Panc1 (cell line): Measurements from ENCODE around the gene ATP1A3. TPM values are rescaled to one million over a fixed set of nuclear protein-coding genes. Genes with fewer than 3 reads are reported as not detected.

ENCODE experiments used
- ATAC-seq: fragments of 200-7000 bp; cut with Tn5 transposase; 2 replicates; pipeline ENCODE4 v1.9.1; 2020; ENCODE audit warnings: mild to moderate bottlenecking, moderate library complexity
- BruUV-seq: library from RNA; stranded (reverse); fragments of 400-500 nt; replicated peaks from 2 replicates; lab custom pipeline; 2021; lab: Mats Ljungman, UMichigan
- CTCF ChIA-PET: fragments of 300-600 bp; sonication (Branson Sonifier 250); formaldehyde crosslinking; loops from one replicate; lab custom pipeline; 2022; ENCODE audit warnings: antibody characterized with exemption; lab: Charles Lee
- POLR2A ChIA-PET: fragments of 300-600 bp; sonication (Branson Sonifier 250); formaldehyde crosslinking; loops from one replicate; lab custom pipeline; 2022; ENCODE audit warnings: antibody characterized with exemption; lab: Charles Lee
- DNase-seq: peaks from one replicate; pipeline ENCODE4 v3.0.0-alpha.2; 2010; ENCODE audit warnings: low read depth, low spot score
- H3K27ac ChIP-seq: 2 replicates; pipeline ENCODE4 v1.5.1; 2011; ENCODE audit warnings: mild to moderate bottlenecking, low read length, inconsistent platforms
- H3K27me3 ChIP-seq: fragments of 200-500 bp; sonication (Bioruptor generic); 2 replicates; pipeline ENCODE4 v1.6.0; 2014; ENCODE audit warnings: low read length, inconsistent platforms; ENCODE audit not compliant: control insufficient read depth, insufficient read depth
- H3K36me3 ChIP-seq: fragments of 200-500 bp; sonication (Bioruptor generic); 2 replicates; pipeline ENCODE4 v1.5.1; 2014; ENCODE audit warnings: inconsistent platforms, mild to moderate bottlenecking, low read length, moderate library complexity; ENCODE audit not compliant: control insufficient read depth, insufficient read depth
- H3K4me1 ChIP-seq: 2 replicates; pipeline ENCODE4 v1.5.1; 2011; ENCODE audit warnings: inconsistent platforms, mild to moderate bottlenecking, low read length, moderate library complexity; ENCODE audit not compliant: control insufficient read depth, insufficient read depth
- H3K4me3 ChIP-seq, 2 experiments: 2 replicates each; pipeline ENCODE4 v1.5.1; 2011 to 2012; ENCODE audit warnings: low read depth in 2 of 2, low read length in 2 of 2, mild to moderate bottlenecking in 2 of 2, inconsistent platforms in 1 of 2, moderate library complexity in 1 of 2
- H3K9me3 ChIP-seq: fragments of 200-500 bp; sonication (Bioruptor generic); 2 replicates; pipeline ENCODE4 v1.5.1; 2014; ENCODE audit warnings: low read depth, mild to moderate bottlenecking, inconsistent platforms, low read length, moderate library complexity; ENCODE audit not compliant: control insufficient read depth, insufficient read depth
- CTCF ChIP-seq: fragments of 450-650 bp; IDR thresholded peaks from 2 replicates; pipeline ENCODE4 v1.5.1; 2017; ENCODE audit warnings: mild to moderate bottlenecking
- POLR2AphosphoS5 ChIP-seq: IDR thresholded peaks from 2 replicates; pipeline ENCODE4 v1.6.1; 2012; ENCODE audit warnings: mild to moderate bottlenecking, low read depth, low read length, moderate library complexity
- REST ChIP-seq, 2 experiments: IDR thresholded peaks; 2 replicates each; pipeline ENCODE4 v1.6.1; 2011 to 2012; ENCODE audit warnings: low read depth in 2 of 2, control low read depth in 1 of 2, low read length in 1 of 2, mild to moderate bottlenecking in 1 of 2, moderate library complexity in 1 of 2; ENCODE audit not compliant: insufficient read depth in 1 of 2
- SIN3A ChIP-seq: IDR thresholded peaks from 2 replicates; pipeline ENCODE4 v1.6.1; 2012; ENCODE audit warnings: low read depth, mild to moderate bottlenecking, low read length, moderate library complexity, borderline replicate concordance; ENCODE audit not compliant: insufficient read depth
- TCF7L2 ChIP-seq: IDR thresholded peaks from 2 replicates; pipeline ENCODE4 v1.6.1; 2011; ENCODE audit warnings: mild to moderate bottlenecking, low read depth, low read length, inconsistent platforms
- in situ Hi-C: cut with HindIII; loops from 2 replicates; pipeline ENCODE4 v1.10.0; 2016; ENCODE audit warnings: low sequenced_read_pairs, low pct_unique_long_range_greater_than_20kb
- intact Hi-C: fragments of 100-400 bp; cut with micrococcal nuclease; formaldehyde crosslinking; loops from one replicate; pipeline ENCODE4 v1.10.0; 2022; ENCODE audit not compliant: unreplicated experiment
- total RNA-seq: library from RNA; stranded (reverse); gene quantifications from one replicate; pipeline ENCODE4 v1.2.1, GENCODE V29; 2021; ENCODE audit not compliant: unreplicated experiment

Gene ATP1A3
- total RNA-seq, 1 experiment from 2014 or later, result 4.9 TPM

- in situ Hi-C loops, result no loop called here
- no peak overlapping the region for H3K4me3 ChIP-seq
- no peak for DNase-seq
- H3K36me3 ChIP-seq, result no peaks in the 10 kb centered on the region
- no peaks in the 10 kb centered on the region for H3K4me1 ChIP-seq
- H3K27me3 ChIP-seq, result no peaks in the 10 kb centered on the region
- ChIA-PET CTCF (no interaction called here), POLR2A (no interaction called here)
- ATAC-seq, result 0 out of 2 replicates have a peak, but pooled peaks have one; percentile 32
- no peak overlapping the region for H3K27ac ChIP-seq
- H3K9me3 ChIP-seq, result no peaks in the 10 kb centered on the region
- intact Hi-C loops, result loop anchor here (10.0 kb wide), 1 partner anchor 53 kb away; the partner anchor contains the start of gene ARHGEF1
- TF ChIP-seq REST (IDR thresholded peaks at IDR 0.05; ENCODE audit: insufficient read depth in 1 of 2, low read depth in 2 of 2, low read length in 1 of 2) (no peak), SIN3A (no peak), TCF7L2 (no peak), CTCF (no peak; the same call in 1 of the 2 replicates)
- no TSS peak for BruUV-seq
These were observed 56.2 kb downstream of the ATP1A3 start for GRCh38 chr19:41937525-41938468.

- TF ChIP-seq TCF7L2 (no peak), CTCF (no peak), REST (IDR thresholded peaks at IDR 0.05; ENCODE audit: insufficient read depth in 1 of 2, low read depth in 2 of 2, low read length in 1 of 2) (no peak), POLR2AphosphoS5 (no peak), SIN3A (no peak)
- H3K9me3 ChIP-seq, result no peaks in the 10 kb centered on the region
- CTCF ChIA-PET, result no interaction called here
- no peaks in the 10 kb centered on the region for H3K27me3 ChIP-seq
- intact Hi-C loops, result loop anchor here (10.0 kb wide), 1 partner anchor 52 kb away; the partner anchor contains the start of gene ARHGEF1
- H3K4me3 ChIP-seq, result no peak overlapping the region
- no peaks in the 10 kb centered on the region for H3K36me3 ChIP-seq
- H3K4me1 ChIP-seq, result no peaks in the 10 kb centered on the region
- DNase-seq (no peak), ATAC-seq (no peak)
- BruUV-seq, result no TSS peak
- no peak overlapping the region for H3K27ac ChIP-seq
- in situ Hi-C loops, result no loop called here
- POLR2A ChIA-PET, result no interaction called here
These were observed 57.1 kb downstream of the ATP1A3 start for GRCh38 chr19:41936961-41937360.
